Medulla oblongata (tissue), 1 donor: ENCODE measurements around the gene ARAP1.

Source experiments
- DNase-seq: peaks from one replicate; pipeline ENCODE4 v3.0.0-alpha.2; 2015; ENCODE audit errors: extremely low spot score

ARAP1 gene

DNA sequence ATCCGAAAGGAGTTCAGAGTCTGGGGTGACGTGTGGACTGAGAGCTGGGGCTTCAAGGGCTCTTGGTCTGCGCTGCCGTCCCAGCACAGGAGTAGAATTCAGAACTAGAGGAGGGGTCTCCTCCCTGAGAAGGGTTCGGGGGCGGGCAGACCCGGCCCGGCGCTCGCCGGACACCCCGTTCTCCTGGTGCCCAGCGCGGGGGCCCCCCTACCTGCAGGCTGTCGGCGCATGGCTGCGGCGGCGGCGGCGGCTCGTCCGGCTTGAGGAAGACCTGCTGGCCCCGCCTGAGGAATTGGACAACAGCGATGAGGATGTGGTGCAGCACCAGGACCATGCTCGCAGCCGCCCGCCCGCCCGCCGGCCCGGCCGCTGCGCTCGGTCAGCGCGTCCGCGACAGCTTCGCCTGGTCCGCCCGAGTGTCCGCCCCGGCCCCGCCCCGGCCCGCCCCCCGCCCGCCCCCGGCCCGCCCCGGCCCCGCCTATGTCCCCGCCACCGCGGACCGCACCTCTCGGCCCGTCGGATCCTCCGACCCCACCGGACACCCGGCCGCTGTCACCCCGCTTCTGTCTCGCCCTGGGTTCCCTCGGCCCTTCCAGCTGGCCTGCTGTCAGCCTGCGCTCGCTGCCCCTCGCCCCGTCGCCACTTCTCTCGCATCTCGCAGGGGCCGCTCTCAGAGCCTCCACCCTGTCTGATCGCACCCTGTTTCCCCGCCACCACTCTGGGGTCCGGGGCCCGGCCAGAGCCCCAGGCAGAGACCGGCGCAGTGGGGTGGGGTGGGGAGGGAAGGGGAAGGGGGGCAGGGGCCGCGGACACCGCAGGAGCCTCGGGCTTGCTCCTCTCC, 109.9 kb downstream of the ARAP1 start:
- no peak for DNase-seq

DNA sequence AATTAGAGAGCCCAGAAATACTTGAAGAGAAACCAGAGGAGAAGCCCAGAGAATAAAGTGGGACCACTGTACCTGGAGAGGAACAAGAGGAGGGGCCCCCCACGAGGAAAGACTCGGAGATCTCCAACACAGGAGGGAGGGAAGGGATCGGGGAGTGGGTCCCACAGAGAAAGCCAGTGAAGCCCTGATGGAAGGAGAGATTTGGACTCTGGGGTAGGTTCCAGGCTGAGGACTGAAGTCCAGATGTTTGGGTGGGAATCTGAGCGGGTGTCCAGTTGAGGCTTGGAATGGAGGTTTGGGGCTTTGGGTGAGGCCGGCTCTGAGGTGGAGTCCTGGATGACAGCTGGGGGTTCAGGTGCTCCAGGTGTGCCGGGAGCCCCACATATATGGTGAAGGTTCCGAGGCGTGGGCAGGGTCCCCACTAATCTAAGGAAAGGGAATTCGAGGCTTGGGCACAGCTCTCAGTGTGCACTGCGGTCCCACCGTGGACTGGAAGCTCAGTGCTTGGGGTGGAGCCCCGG, 110.6 kb downstream of the ARAP1 start:
- DNase-seq: no peak

DNA sequence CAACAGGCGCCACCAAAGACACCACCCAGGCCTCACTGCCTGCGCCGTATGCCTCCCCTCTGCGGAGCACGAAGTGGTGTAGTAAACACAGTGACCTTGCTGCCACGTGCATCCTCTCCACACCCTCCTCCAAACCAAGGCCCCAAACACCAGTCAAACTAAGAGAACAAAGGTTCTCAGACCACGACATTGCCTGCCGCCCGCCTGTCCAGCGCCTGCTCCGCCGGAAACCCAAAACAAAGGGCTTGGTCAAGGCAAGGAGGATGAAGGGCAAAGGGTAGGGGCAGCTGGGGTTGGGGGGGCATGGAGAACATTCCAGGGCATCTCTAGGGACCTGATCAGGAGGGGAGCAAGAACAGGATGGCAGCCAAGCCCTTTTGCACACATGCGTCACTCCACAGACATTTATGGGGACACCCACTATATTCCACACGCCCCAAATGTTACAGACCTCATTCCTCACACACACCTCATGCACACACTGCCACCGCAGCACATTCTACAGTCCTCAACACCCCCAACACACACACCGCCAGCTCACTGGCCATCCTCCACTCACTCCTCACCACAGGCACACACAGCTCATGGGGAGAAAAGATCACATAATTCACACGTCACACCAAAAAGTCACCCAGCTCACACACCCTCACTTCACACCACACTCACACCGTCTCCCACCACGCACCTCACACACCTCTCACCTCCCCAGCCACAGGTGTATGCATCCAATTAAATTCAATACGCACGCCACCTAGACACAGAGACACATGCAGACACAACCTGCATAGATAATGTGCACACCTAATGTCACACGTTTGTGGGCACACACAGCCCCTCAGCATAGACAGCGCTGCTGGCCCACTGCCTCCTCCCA, 112.5 kb downstream of the ARAP1 start:
- DNase-seq: no peak

DNA sequence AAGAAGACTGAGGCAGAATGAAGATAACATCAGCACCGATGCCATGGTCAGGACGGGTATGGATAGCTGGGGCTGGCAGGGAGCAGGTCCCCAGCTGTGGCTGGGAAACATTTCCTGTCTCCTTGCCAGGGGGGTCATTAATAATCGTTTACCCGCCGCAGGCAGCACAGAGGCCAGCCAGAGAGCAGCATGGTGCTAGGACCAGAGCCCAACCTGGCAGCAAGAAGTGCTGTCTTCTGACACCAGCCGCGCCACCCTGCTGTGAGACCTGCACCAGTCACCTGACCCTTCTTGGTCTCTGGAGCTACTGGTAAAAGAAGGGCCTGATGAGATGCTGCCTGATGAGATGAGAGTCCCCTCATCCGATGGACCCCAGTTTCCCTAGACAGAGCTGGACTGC, 114.3 kb downstream of the ARAP1 start:
- no peak for DNase-seq

DNA sequence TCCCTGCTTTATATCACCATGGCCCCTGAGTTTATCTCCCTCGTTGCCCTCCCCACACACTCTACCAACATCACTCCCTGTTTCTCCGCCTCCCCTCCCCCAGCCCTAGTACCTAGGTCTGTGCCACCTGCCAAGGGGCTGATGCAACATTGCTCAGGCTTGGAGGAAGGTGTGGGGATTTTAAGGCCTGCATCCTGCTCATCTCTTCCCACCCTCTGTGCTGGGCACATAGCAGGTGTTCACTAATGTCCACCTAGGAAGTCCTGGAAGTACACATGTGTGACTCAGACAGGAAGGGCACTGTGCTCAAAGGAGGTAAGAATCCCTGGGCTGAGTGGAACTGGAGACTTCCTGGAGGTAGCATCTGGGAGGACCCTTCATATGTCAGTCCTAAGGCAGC, 115.0 kb downstream of the ARAP1 start:
- no peak for DNase-seq

DNA sequence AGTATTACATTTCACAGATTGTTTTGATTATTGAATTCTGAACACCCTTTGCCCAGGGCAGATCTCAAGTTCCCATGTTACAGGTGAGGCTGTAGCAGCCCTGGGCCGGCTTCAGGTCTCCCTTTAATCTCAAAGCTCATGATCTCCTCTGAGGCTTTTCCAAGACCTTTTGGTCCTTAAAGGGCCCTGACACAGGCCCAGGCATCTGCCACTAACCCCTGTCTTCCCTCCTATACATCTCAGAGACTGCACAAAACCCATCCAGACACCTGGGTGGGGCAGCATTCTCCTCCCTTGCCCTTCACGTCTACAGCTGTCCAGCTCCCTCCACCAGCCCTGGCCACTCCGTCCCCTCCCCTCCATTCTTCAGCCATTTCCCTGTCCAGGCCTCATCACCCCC, 115.8 kb downstream of the ARAP1 start:
- DNase-seq: no peak

DNA sequence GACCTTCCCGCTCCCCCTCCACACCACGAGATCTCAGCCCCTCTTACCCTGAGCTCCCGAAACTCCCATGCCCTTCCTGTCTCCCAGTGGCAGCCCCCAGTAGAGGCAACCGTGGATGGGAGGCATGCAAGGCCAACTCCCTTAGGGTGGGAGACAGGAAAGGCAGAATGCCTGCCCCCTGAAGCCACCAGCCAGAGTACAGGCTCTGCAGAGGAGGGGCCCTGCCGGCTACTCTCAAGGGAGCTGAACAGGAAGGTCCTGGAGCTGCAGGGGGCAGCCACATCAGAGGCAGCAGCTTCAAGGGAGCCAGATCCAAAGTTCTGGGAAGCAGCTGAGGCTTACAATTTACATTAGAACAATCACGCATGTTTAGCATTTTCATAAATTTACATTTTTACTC, 116.3 kb downstream of the ARAP1 start:
- no peak for DNase-seq

DNA sequence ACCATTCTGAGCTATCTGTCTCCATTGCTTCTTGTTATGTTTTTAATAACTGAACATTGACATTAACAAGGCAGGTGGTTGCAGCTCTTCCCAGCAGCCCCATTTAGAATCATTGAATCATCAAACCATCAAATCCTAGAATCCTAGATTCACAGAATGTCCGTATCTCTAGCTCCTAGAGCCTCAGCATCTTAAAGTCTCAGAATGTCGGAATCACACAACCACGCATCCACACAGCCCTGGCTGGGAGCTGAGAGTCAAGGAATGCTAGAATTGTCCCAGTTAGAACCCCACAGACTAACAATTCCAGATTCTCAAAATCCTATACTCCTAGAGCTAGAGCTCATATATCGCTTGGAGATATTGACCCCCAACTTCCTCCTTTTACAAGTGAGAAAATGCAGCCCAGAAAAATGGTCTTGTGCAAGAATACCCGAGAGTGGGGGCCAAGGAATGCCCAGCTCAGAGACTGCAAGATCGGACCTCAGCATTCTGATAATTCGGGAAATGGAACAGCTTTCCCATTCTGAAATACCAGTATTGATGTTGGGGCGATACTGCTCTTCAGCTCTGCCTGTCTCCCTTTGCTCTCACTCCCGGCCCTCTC, 116.8 kb downstream of the ARAP1 start:
- DNase-seq: no peak
